HepG2 (cell line): ENCODE data around the gene ARR3. TPM values are rescaled to one million over a fixed set of nuclear protein-coding genes. Genes with fewer than 3 reads are reported as not detected.

Experiments
- ADNP ChIP-seq: sonication (generic); formaldehyde crosslinking; IDR thresholded peaks from 2 replicates; pipeline ENCODE4 v1.4.0; 2020; ENCODE audit warnings: missing genetic modification reagents
- BCL6 ChIP-seq: IDR thresholded peaks from 2 replicates; pipeline ENCODE4 v1.6.1; 2016; ENCODE audit warnings: missing genetic modification reagents, missing compliant biosample characterization
- JUN ChIP-seq: sonication (generic); formaldehyde crosslinking; IDR thresholded peaks from 2 replicates; pipeline ENCODE4 v1.4.0; 2020; ENCODE audit warnings: mild to moderate bottlenecking, missing genetic modification reagents
- KDM3A ChIP-seq: IDR thresholded peaks from 2 replicates; pipeline ENCODE4 v1.6.1; 2018; ENCODE audit warnings: low read depth, missing compliant biosample characterization
- MXI1 ChIP-seq: IDR thresholded peaks from 3 replicates; pipeline ENCODE4 v1.6.1; 2012; ENCODE audit warnings: low read depth, low read length, inconsistent platforms, borderline replicate concordance
- NFKB2 ChIP-seq: sonication (generic); formaldehyde crosslinking; IDR thresholded peaks from 2 replicates; pipeline ENCODE4 v1.4.0; 2020; ENCODE audit warnings: missing genetic modification reagents, borderline replicate concordance
- RBFOX2 ChIP-seq: fragments of 200-400 bp; formaldehyde crosslinking; IDR thresholded peaks from 2 replicates; pipeline ENCODE4 v1.6.1; 2017; ENCODE audit warnings: low read depth, mild to moderate bottlenecking, low read length
- RFX3 ChIP-seq: IDR thresholded peaks from 2 replicates; pipeline ENCODE4 v1.6.1; 2016; ENCODE audit warnings: missing biosample characterization, missing genetic modification reagents
- TBL1XR1 ChIP-seq: fragments of 150-350 bp; IDR thresholded peaks from 2 replicates; pipeline ENCODE4 v1.6.1; 2014; ENCODE audit warnings: borderline replicate concordance, low read length; ENCODE audit not compliant: partially characterized antibody
- ZNF629 ChIP-seq: sonication (generic); formaldehyde crosslinking; conservative IDR thresholded peaks from 2 replicates; pipeline ENCODE4 v1.5.0; 2020; ENCODE audit warnings: missing genetic modification reagents
- ZNF644 ChIP-seq: IDR thresholded peaks from 2 replicates; pipeline ENCODE4 v1.6.1; 2016; ENCODE audit warnings: low read depth
- ZSCAN25 ChIP-seq: sonication (generic); formaldehyde crosslinking; IDR thresholded peaks from 2 replicates; pipeline ENCODE4 v1.8.0; 2022; ENCODE audit warnings: mild to moderate bottlenecking, missing genetic modification reagents
- polyA plus RNA-seq, 8 experiments: library from polyadenylated mRNA; depleted of rRNA in 3 of 8; stranded (reverse) in 7 of 8; unstranded in 1 of 8; fragments of >200 nt; fragmentation: Illumina TruSeq in 4 of 8; extraction: Trizol in 4 of 8; gene quantifications; 2 replicates each; pipeline versions ENCODE4 v1.2.1 to v1.2.3, GENCODE V29; 2011 to 2016; ENCODE audit warnings: low read depth in 4 of 8, missing spikeins in 1 of 8, mixed read lengths in 1 of 8; ENCODE audit not compliant: insufficient read depth in 1 of 8
- total RNA-seq, 5 experiments: library from RNA; depleted of rRNA; stranded (reverse); fragments of >200 nt; fragmentation: Illumina TruSeq; extraction: Trizol; gene quantifications; 2 replicates each; pipeline ENCODE4 v1.2.3, GENCODE V29; 2016; ENCODE audit warnings: low read depth in 1 of 5
- TF ChIP-seq, protein P1 (sequence below): sonication (generic); formaldehyde crosslinking; IDR thresholded peaks from 2 replicates; pipeline ENCODE4 v1.5.0; 2020; ENCODE audit warnings: missing genetic modification reagents
- TF ChIP-seq, protein P2 (sequence below): sonication (generic); formaldehyde crosslinking; IDR thresholded peaks from 2 replicates; pipeline ENCODE4 v1.8.0; 2022; ENCODE audit warnings: mild to moderate bottlenecking, missing genetic modification reagents; ENCODE audit not compliant: insufficient replicate concordance
- TF ChIP-seq, protein P3 (sequence below): sonication (generic); formaldehyde crosslinking; IDR thresholded peaks from 2 replicates; pipeline ENCODE4 v1.4.0; 2020; ENCODE audit warnings: missing genetic modification reagents, borderline replicate concordance
- TF ChIP-seq, protein P4 (sequence below): sonication (generic); formaldehyde crosslinking; IDR thresholded peaks from 2 replicates; pipeline ENCODE4 v1.9.0; 2021; ENCODE audit warnings: missing genetic modification reagents, borderline replicate concordance
- TF ChIP-seq, protein P5 (sequence below): IDR thresholded peaks from 2 replicates; pipeline ENCODE4 v1.6.1; 2016; ENCODE audit warnings: low read depth

The ARR3 gene
- total and polyA plus RNA-seq, 2 of the 13 experiments (the other 11 are each of a cell fraction or from before 2014, with no cell fraction given): not detected

DNA sequence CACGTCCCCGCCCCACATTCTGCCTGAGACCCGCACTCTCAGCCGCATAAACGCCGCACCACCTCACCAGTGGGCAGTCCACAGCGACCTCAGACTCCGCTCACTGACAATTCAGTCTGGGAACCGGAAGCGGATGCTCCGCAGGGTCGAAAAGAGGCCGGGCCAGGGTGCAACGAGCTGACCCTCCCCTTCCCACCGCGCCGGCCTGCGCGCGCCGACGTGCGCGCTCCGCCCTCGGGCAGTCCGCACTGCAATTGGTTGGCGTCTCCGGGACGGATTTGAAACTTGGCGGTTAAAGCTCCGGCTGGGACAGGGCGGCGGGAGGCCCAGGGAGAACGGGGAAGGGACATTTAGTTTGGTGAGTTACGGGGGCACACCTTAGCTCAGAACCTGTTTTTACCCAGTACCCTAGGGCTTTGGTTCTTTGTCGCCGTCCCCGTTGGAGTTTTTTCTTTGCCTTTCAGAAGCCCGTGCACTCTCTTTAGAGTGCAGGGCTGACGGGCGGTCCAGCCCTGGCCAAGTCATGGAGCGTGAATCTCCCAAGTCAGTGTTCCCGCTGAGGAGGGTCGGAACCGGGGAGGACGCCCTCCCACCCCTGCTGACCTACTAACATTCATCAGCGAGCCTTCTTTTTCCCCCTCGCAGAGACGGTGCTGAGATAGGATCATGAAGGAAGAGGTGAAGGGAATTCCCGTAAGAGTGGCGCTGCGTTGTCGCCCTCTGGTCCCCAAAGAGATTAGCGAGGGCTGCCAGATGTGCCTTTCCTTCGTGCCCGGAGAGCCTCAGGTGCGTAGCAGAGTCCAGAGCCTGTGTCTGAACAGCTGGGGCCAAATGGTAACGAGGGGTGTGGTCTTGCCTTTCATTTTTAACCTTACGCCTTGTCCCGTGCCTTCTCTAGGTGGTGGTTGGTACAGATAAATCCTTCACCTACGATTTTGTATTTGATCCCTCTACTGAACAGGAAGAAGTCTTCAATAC is 21.9 kb downstream of the ARR3 start, which contains the start of the genes KIF4A and PDZD11 (continued):
- TF ChIP-seq ZNF629 (CRISPR knock-in tag) (no peak), NFKB2 (CRISPR knock-in tag) (peak; percentile 28; the same call in 1 of the 2 replicates), JUN (CRISPR knock-in tag) (no peak), RFX3 (CRISPR knock-in tag) (no peak), TBL1XR1 (no peak), MXI1 (peak; percentile 64; the same call in 1 of the 3 replicates), ZSCAN25 (CRISPR knock-in tag) (no peak), BCL6 (no peak), ADNP (CRISPR knock-in tag) (no peak), ZNF644 (CRISPR knock-in tag) (no peak), KDM3A (CRISPR knock-in tag) (no peak), RBFOX2 (peak; percentile 68)
- TF ChIP-seq, protein P1, sequence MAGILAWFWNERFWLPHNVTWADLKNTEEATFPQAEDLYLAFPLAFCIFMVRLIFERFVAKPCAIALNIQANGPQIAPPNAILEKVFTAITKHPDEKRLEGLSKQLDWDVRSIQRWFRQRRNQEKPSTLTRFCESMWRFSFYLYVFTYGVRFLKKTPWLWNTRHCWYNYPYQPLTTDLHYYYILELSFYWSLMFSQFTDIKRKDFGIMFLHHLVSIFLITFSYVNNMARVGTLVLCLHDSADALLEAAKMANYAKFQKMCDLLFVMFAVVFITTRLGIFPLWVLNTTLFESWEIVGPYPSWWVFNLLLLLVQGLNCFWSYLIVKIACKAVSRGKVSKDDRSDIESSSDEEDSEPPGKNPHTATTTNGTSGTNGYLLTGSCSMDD: no peak
- TF ChIP-seq, protein P2, sequence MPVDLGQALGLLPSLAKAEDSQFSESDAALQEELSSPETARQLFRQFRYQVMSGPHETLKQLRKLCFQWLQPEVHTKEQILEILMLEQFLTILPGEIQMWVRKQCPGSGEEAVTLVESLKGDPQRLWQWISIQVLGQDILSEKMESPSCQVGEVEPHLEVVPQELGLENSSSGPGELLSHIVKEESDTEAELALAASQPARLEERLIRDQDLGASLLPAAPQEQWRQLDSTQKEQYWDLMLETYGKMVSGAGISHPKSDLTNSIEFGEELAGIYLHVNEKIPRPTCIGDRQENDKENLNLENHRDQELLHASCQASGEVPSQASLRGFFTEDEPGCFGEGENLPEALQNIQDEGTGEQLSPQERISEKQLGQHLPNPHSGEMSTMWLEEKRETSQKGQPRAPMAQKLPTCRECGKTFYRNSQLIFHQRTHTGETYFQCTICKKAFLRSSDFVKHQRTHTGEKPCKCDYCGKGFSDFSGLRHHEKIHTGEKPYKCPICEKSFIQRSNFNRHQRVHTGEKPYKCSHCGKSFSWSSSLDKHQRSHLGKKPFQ (CRISPR knock-in tag): no peak
- TF ChIP-seq, protein P3, sequence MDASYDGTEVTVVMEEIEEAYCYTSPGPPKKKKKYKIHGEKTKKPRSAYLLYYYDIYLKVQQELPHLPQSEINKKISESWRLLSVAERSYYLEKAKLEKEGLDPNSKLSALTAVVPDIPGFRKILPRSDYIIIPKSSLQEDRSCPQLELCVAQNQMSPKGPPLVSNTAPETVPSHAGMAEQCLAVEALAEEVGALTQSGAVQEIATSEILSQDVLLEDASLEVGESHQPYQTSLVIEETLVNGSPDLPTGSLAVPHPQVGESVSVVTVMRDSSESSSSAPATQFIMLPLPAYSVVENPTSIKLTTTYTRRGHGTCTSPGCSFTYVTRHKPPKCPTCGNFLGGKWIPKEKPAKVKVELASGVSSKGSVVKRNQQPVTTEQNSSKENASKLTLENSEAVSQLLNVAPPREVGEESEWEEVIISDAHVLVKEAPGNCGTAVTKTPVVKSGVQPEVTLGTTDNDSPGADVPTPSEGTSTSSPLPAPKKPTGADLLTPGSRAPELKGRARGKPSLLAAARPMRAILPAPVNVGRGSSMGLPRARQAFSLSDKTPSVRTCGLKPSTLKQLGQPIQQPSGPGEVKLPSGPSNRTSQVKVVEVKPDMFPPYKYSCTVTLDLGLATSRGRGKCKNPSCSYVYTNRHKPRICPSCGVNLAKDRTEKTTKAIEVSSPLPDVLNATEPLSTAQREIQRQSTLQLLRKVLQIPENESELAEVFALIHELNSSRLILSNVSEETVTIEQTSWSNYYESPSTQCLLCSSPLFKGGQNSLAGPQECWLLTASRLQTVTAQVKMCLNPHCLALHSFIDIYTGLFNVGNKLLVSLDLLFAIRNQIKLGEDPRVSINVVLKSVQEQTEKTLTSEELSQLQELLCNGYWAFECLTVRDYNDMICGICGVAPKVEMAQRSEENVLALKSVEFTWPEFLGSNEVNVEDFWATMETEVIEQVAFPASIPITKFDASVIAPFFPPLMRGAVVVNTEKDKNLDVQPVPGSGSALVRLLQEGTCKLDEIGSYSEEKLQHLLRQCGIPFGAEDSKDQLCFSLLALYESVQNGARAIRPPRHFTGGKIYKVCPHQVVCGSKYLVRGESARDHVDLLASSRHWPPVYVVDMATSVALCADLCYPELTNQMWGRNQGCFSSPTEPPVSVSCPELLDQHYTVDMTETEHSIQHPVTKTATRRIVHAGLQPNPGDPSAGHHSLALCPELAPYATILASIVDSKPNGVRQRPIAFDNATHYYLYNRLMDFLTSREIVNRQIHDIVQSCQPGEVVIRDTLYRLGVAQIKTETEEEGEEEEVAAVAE (CRISPR knock-in tag): no peak
- TF ChIP-seq, protein P4, sequence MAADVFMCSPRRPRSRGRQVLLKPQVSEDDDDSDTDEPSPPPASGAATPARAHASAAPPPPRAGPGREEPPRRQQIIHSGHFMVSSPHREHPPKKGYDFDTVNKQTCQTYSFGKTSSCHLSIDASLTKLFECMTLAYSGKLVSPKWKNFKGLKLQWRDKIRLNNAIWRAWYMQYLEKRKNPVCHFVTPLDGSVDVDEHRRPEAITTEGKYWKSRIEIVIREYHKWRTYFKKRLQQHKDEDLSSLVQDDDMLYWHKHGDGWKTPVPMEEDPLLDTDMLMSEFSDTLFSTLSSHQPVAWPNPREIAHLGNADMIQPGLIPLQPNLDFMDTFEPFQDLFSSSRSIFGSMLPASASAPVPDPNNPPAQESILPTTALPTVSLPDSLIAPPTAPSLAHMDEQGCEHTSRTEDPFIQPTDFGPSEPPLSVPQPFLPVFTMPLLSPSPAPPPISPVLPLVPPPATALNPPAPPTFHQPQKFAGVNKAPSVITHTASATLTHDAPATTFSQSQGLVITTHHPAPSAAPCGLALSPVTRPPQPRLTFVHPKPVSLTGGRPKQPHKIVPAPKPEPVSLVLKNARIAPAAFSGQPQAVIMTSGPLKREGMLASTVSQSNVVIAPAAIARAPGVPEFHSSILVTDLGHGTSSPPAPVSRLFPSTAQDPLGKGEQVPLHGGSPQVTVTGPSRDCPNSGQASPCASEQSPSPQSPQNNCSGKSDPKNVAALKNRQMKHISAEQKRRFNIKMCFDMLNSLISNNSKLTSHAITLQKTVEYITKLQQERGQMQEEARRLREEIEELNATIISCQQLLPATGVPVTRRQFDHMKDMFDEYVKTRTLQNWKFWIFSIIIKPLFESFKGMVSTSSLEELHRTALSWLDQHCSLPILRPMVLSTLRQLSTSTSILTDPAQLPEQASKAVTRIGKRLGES: no peak
- TF ChIP-seq, protein P5, sequence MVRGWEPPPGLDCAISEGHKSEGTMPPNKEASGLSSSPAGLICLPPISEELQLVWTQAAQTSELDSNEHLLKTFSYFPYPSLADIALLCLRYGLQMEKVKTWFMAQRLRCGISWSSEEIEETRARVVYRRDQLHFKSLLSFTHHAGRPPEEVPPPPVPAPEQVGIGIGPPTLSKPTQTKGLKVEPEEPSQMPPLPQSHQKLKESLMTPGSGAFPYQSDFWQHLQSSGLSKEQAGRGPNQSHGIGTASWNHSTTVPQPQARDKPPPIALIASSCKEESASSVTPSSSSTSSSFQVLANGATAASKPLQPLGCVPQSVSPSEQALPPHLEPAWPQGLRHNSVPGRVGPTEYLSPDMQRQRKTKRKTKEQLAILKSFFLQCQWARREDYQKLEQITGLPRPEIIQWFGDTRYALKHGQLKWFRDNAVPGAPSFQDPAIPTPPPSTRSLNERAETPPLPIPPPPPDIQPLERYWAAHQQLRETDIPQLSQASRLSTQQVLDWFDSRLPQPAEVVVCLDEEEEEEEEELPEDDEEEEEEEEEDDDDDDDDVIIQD (CRISPR knock-in tag): no peak
